ENCODE data around the gene SMARCE1.
"Not testable (repeated sequence)": the region's sequence is repeated elsewhere in the genome, so short reads cannot be mapped to it uniquely, and the experiment has no call there.

SMARCE1 gene

GRCh38 chr17:40598301-40598618 lies 49.4 kb downstream of the SMARCE1 start:
- no peak for DNase-seq
- intact Hi-C loops (cut with DNase I): no loop called here

GRCh38 chr17:40597556-40598300 lies 49.9 kb downstream of the SMARCE1 start:
- no peak for DNase-seq
- intact Hi-C loops (cut with DNase I): no loop called here

DNA sequence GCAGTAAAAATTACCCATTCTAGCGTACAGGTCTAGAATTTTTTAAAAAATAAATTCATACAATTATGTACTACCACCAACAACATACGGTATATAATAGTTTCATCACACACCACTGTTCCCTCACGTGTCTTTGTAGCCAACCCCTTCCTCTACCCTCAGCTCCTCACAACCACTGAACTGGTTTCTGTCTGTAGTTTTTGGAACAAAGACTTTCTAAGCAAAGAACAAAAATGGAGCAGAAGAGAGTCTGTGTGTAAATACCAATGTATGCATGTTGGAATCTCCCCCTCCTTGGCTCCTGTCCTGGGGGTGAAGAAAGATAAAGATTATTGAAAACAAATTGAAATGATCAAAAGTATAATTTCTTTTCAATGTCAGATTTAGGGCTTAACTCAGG lies 50.5 kb downstream of the SMARCE1 start:
- intact Hi-C loops (cut with DNase I): no loop called here
- DNase-seq: no peak

GRCh38 chr17:40596261-40596919 lies 51.2 kb downstream of the SMARCE1 start:
- DNase-seq: no peak
- intact Hi-C loops (cut with DNase I): no loop called here

- DNase-seq: no peak
- intact Hi-C loops (cut with DNase I): no loop called here
Observed at GRCh38 chr17:40590742-40591141, 56.9 kb downstream of the SMARCE1 start.

- DNase-seq: no peak
- intact Hi-C loops (cut with DNase I): no loop called here
Observed at GRCh38 chr17:40588552-40588951, 59.1 kb downstream of the SMARCE1 start.

GRCh38 chr17:40586264-40586663 lies 61.4 kb downstream of the SMARCE1 start:
- intact Hi-C loops (cut with DNase I); DNase-seq: not testable (repeated sequence)

DNA sequence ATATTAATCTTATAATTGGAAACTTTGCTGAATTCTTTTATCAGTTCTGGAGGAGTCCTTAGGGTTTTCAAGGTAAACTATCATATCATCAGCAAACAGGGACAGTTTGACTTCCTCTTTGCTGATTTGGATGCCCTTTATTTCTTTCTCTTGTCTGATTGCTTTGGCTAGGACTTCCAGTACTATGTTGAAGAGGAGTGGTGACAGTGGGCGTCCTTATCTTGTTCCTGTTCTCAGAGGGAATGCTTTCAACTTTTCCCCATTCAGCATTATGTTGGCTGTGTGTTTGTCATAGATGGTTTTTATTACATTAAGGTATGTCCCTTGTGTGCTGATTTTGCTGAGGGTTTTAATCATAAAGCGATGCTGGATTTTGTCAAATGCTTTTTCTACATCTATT lies 62.7 kb downstream of the SMARCE1 start:
- DNase-seq; intact Hi-C loops (cut with DNase I): not testable (repeated sequence)

DNA sequence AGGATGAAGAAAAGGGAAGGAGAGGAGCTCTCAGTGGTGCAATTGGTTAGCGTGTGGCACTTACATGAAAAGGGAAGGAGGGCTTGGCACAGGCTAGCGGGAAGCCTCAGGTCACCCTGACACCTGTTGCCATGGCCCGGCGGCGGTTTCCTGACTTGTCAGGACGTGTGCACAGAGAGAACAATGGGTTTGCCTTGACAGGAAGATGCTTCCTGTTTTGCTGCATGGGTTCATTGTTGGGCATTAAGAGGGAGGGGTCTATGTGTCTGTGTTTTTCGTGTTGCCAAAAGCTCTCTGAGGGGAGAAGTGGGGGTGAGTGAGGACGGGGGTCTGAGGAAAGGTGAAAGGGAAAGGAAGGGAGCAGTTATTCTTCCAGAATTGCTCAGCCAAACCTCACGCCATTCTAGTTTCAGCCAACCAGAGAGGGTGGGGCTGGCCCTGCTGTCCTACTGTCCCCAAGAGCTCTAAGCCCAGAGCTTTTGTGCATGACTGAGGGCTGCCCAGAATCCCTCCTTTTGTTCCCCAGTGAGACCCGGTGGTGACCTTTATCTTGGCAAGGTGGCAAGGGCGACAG lies 65.2 kb downstream of the SMARCE1 start:
- intact Hi-C loops (cut with DNase I): no loop called here

DNA sequence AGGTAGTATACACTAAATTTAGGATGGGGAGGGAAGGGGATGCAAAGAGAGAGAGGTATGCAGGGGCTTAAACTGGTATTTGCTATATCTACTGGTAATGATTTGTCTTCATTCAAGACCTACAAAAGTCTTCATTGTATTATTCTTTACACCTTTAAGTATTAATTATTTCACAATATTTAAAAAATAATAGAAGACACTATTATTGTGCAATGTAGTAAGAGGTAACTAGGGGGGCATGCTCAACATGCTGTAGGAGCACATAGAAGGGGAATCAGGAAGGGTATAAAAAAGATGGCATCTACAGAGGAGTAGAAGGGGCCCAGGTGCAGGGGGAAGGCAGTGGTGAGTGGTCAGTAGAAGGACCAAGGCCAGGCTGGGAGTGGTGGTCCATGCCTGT lies 67.5 kb downstream of the SMARCE1 start:
- no peak for DNase-seq
- intact Hi-C loops (cut with DNase I): no loop called here

More for the DNA sequence above, 65.2 kb downstream of the SMARCE1 start:
- DNase-seq: no peak

- intact Hi-C loops (cut with DNase I): no loop called here
- no peak for DNase-seq
Observed at GRCh38 chr17:40579471-40579870, 68.1 kb downstream of the SMARCE1 start.

DNA sequence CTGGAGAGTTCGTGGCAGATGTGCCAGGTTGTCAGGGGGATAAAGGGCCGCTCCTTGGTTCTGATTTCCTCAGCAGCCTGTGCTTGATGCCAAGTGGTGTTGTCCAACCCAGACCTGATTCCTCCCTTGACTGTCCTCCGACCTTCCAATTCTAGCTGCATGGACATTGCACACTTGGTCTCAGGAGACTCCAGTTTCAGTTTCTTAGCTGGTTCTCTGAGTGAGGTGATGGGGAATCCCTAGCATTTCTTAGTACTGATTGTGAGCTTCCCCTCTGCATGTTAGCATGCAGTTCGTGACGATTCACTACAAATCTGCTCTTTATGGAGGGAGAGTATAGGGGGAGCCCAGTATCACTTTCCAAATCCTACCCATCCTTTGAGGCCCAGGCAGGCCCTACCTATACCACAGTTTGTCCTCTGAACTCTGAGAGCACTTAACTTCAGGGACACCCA lies 70.0 kb downstream of the SMARCE1 start:
- DNase-seq: no peak
- intact Hi-C loops (cut with DNase I): no loop called here

GRCh38 chr17:40576113-40576740 lies 71.4 kb downstream of the SMARCE1 start:
- DNase-seq: no peak
- intact Hi-C loops (cut with DNase I): no loop called here
